IMR-90 (cell line): ENCODE results near the gene ROBO1. TPM values are rescaled to one million over a fixed set of nuclear protein-coding genes. Genes with fewer than 3 reads are reported as not detected.

Source experiments
- ATAC-seq: fragments of 200-7000 bp; cut with Tn5 transposase; 2 replicates; pipeline ENCODE4 v1.9.1; 2020; ENCODE audit warnings: low read depth, mild to moderate bottlenecking, moderate library complexity
- BruUV-seq: library from RNA; stranded (reverse); fragments of 400-500 nt; replicated peaks from 2 replicates; lab custom pipeline; 2021; lab: Mats Ljungman, UMichigan
- CTCF ChIA-PET: fragments of 300-600 bp; formaldehyde crosslinking; extraction: SDS; loops from one replicate; lab custom pipeline; 2021; ENCODE audit warnings: antibody characterized with exemption; lab: Yijun Ruan, JAX
- POLR2A ChIA-PET: fragments of 300-600 bp; sonication (Branson Sonifier 250); formaldehyde crosslinking; loops from one replicate; lab custom pipeline; 2022; ENCODE audit warnings: antibody characterized with exemption; ENCODE audit not compliant: unreplicated experiment; lab: Charles Lee
- DNase-seq: peaks from one replicate; pipeline ENCODE4 v3.0.0; 2013
- H2AFZ ChIP-seq: replicated peaks from 2 replicates; pipeline ENCODE3; 2013; ENCODE audit warnings: low read length, mild to moderate bottlenecking; ENCODE audit not compliant: poor library complexity
- H2AK5ac ChIP-seq: 2 replicates; pipeline ENCODE4 v1.6.1; 2013; ENCODE audit warnings: low read depth, low read length, inconsistent platforms
- H2AK9ac ChIP-seq: replicated peaks from 2 replicates; pipeline ENCODE3; 2013; ENCODE audit warnings: mild to moderate bottlenecking, low read depth, low read length, moderate library complexity; ENCODE audit not compliant: poor library complexity
- H2BK120ac ChIP-seq: 2 replicates; pipeline ENCODE4 v1.6.1; 2013; ENCODE audit warnings: low read depth, low read length, inconsistent platforms
- H2BK15ac ChIP-seq: 3 replicates; pipeline ENCODE4 v1.6.1; 2013; ENCODE audit warnings: low read depth, low read length, inconsistent platforms
- H2BK20ac ChIP-seq: 2 replicates; pipeline ENCODE4 v1.6.1; 2013; ENCODE audit warnings: low read depth, mild to moderate bottlenecking, inconsistent platforms, low read length, moderate library complexity
- H2BK5ac ChIP-seq: 2 replicates; pipeline ENCODE4 v1.6.1; 2013; ENCODE audit warnings: mild to moderate bottlenecking, low read depth, low read length, inconsistent platforms; ENCODE audit not compliant: poor library complexity, severe bottlenecking
- H3K14ac ChIP-seq: replicated peaks from 2 replicates; pipeline ENCODE4 v1.6.1; 2013; ENCODE audit warnings: low read depth, low read length, inconsistent platforms
- H3K18ac ChIP-seq: 2 replicates; pipeline ENCODE4 v1.6.1; 2013; ENCODE audit warnings: low read depth, low read length, control low read depth
- H3K23ac ChIP-seq: 2 replicates; pipeline ENCODE4 v1.6.1; 2013; ENCODE audit warnings: low read depth, low read length, inconsistent platforms
- H3K27ac ChIP-seq: 2 replicates; pipeline ENCODE4 v1.5.1; 2013; ENCODE audit warnings: mild to moderate bottlenecking, control low read depth, low read length; ENCODE audit not compliant: insufficient read depth
- H3K27me3 ChIP-seq: 2 replicates; pipeline ENCODE4 v1.6.1; 2013; ENCODE audit warnings: low read length; ENCODE audit not compliant: control insufficient read depth, insufficient read depth
- H3K36me3 ChIP-seq: 2 replicates; pipeline ENCODE4 v1.6.1; 2013; ENCODE audit warnings: low read length, mixed read lengths; ENCODE audit not compliant: control insufficient read depth, insufficient read depth
- H3K4ac ChIP-seq: 2 replicates; pipeline ENCODE4 v1.6.1; 2013; ENCODE audit warnings: low read depth, low read length, inconsistent platforms
- H3K4me1 ChIP-seq: 2 replicates; pipeline ENCODE4 v1.6.1; 2013; ENCODE audit warnings: low read length, mixed read lengths; ENCODE audit not compliant: control insufficient read depth, insufficient read depth
- H3K4me2 ChIP-seq: 2 replicates; pipeline ENCODE4 v1.6.1; 2013; ENCODE audit warnings: low read depth, mild to moderate bottlenecking, control low read depth, low read length, moderate library complexity
- H3K4me3 ChIP-seq: 2 replicates; pipeline ENCODE4 v1.5.1; 2013; ENCODE audit warnings: low read depth, mild to moderate bottlenecking, control low read depth, low read length, moderate library complexity; ENCODE audit not compliant: insufficient read depth
- H3K56ac ChIP-seq: 2 replicates; pipeline ENCODE4 v1.6.1; 2013; ENCODE audit warnings: low read length, inconsistent platforms; ENCODE audit not compliant: insufficient read depth; ENCODE audit errors: extremely low read depth
- H3K79me1 ChIP-seq, 2 experiments: 2 replicates each; pipeline ENCODE4 v1.6.1; 2013; ENCODE audit warnings: low read length in 2 of 2, inconsistent platforms in 1 of 2, low read depth in 1 of 2
- H3K9ac ChIP-seq: 2 replicates; pipeline ENCODE4 v1.6.1; 2013; ENCODE audit warnings: low read depth, low read length, control low read depth
- H3K9me1 ChIP-seq: 2 replicates; pipeline ENCODE4 v1.6.1; 2013; ENCODE audit warnings: low read length, inconsistent platforms; ENCODE audit not compliant: insufficient read depth
- H3K9me3 ChIP-seq: 2 replicates; pipeline ENCODE4 v1.6.1; 2013; ENCODE audit warnings: low read length; ENCODE audit not compliant: control insufficient read depth, insufficient read depth
- H4K20me1 ChIP-seq: 2 replicates; pipeline ENCODE4 v1.6.1; 2013; ENCODE audit warnings: low read length, inconsistent platforms; ENCODE audit not compliant: insufficient read depth
- H4K5ac ChIP-seq: 2 replicates; pipeline ENCODE4 v1.6.1; 2013; ENCODE audit warnings: mild to moderate bottlenecking, low read depth, low read length, control low read depth
- H4K8ac ChIP-seq, 2 experiments: 2 replicates each; pipeline ENCODE4 v1.6.1; 2013; ENCODE audit warnings: low read depth in 2 of 2, low read length in 2 of 2, control low read depth in 1 of 2, inconsistent platforms in 1 of 2
- H4K91ac ChIP-seq: 2 replicates; pipeline ENCODE4 v1.6.1; 2013; ENCODE audit warnings: low read depth, low read length, inconsistent platforms; ENCODE audit not compliant: insufficient read depth
- CEBPB ChIP-seq: IDR thresholded peaks from 2 replicates; pipeline ENCODE4 v1.6.1; 2012; ENCODE audit warnings: low read depth, low read length, improper control_type of control experiment
- CHD1 ChIP-seq: IDR thresholded peaks from 2 replicates; pipeline ENCODE4 v1.6.1; 2012; ENCODE audit warnings: low read depth, low read length, improper control_type of control experiment
- FOS ChIP-seq: fragments of 150-350 bp; IDR thresholded peaks from 2 replicates; pipeline ENCODE4 v1.6.1; 2016; ENCODE audit warnings: low read depth, low read length
- MAFK ChIP-seq: IDR thresholded peaks from 2 replicates; pipeline ENCODE4 v1.6.1; 2012; ENCODE audit warnings: low read depth, low read length, improper control_type of control experiment
- MAZ ChIP-seq: IDR thresholded peaks from 2 replicates; pipeline ENCODE4 v1.6.1; 2012; ENCODE audit warnings: low read depth, mild to moderate bottlenecking, low read length, improper control_type of control experiment, moderate library complexity, borderline replicate concordance
- WGBS, 2 experiments: methylation state at CpG; one replicate each; pipeline versions ENCODE4 v1.1.5 to v1.1.7; 2013; ENCODE audit warnings: missing lambda C conversion rate in 2 of 2; ENCODE audit not compliant: insufficient read length in 1 of 2; ENCODE audit errors: extremely low coverage in 2 of 2; 5-methylcytosine and 5-hydroxymethylcytosine counted together
- dilution Hi-C: fragments of 300-500 bp; cut with HindIII; formaldehyde crosslinking; loops from one replicate; pipeline ENCODE4 v1.14.3; 2018; ENCODE audit warnings: low sequenced_read_pairs; ENCODE audit not compliant: unreplicated experiment
- in situ Hi-C: fragments of 300-500 bp; cut with MboI; formaldehyde crosslinking; loops from 3 replicates; pipeline ENCODE4 v1.14.3; 2019; ENCODE audit warnings: low sequenced_read_pairs, inconsistent platforms, mixed read lengths
- intact Hi-C: fragments of 100-400 bp; cut with micrococcal nuclease; formaldehyde crosslinking; loops from 2 replicates; pipeline ENCODE4 v1.10.0; 2022
- polyA plus RNA-seq, 3 experiments: library from polyadenylated mRNA; depleted of rRNA; stranded (reverse); fragments of >200 nt; gene quantifications; 2 replicates each; pipeline ENCODE4 v1.2.3, GENCODE V29; 2012; ENCODE audit warnings: low replicate concordance in 1 of 3
- total RNA-seq: library from RNA; depleted of rRNA; stranded (reverse); fragments of >200 nt; gene quantifications from 2 replicates; pipeline ENCODE4 v1.2.3, GENCODE V29; 2012

The ROBO1 gene
- total and polyA plus RNA-seq, 2 of the 4 experiments (the other 2 are of a cell fraction), result 24.1 to 53.9 TPM

DNA sequence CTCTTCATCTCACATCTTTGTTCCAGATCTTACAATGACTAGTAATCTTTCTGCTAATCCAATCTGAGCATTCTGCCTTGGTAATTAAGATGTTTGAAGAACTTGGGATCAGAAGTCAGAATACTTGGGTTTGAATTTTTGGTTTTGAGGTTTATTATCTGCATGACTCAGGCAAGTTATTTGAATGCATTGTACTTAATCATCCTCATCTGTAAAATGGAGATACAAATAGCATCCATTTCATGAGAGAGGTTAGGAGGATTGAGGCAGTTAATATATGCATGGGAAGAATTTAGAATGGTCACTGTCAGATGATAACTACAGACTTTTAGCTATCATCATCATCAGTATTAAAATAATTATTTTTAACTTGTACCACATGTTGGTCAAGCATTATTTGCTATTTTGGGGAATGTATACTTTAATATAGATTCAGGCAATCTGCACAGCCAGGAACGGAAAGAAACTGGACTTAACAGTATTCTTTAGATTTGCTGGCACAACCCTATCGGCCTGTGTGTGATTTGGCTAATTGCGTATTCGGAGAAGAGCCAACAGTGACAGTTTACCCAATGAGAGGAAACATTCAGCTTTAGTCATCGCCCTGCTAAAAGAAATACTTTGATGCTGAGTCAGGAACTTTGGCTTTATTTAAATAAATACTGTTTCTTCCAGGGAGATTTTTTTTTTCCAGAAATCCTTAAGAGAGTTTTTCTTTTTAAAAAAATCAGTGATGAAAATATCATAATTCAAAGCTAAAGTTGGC lies 600.0 kb downstream of the ROBO1 start:
- TF ChIP-seq CEBPB, result peak; percentile 76
- peak; percentile 87 for TF ChIP-seq FOS
- no peak for TF ChIP-seq MAZ
- no peak for TF ChIP-seq CHD1
- peak; percentile 95 for TF ChIP-seq MAFK
- POLR2A ChIA-PET, result no interaction called here
- peaks cover 1% of the 10 kb centered on the region; the same call in 1 of the 2 replicates for H3K4me1 ChIP-seq
- WGBS, 2 experiments, result 0% methylated on average over 1 of the region's 5 CpGs; no CpG with 5 or more reads in 1 of the 2 experiments
- H3K36me3 ChIP-seq, result no peaks in the 10 kb centered on the region
- H3K56ac ChIP-seq, result no peak overlapping the region
- no peak overlapping the region for H2AK5ac ChIP-seq
- no peaks in the 10 kb centered on the region for H3K9me1 ChIP-seq
- H3K14ac ChIP-seq, result no peak overlapping the region
- H4K8ac ChIP-seq, result no peak overlapping the region
- no peaks in the 10 kb centered on the region for H3K9me3 ChIP-seq
- H2AK9ac ChIP-seq, result no peak overlapping the region
- no TSS peak for BruUV-seq
- H2AFZ ChIP-seq, result no peak overlapping the region
- H3K9ac ChIP-seq, result no peak overlapping the region
- 0 out of 2 replicates have a peak overlapping the region, but pooled peaks have one; percentile 42 for H2BK120ac ChIP-seq
- no peaks in the 10 kb centered on the region for H4K20me1 ChIP-seq
- CTCF ChIA-PET, result interaction anchor here (0.7 kb wide), 1 partner anchor 103 kb away, joined by 4 read pairs; no protein-coding TSS in a partner anchor
- H3K27me3 ChIP-seq, result no peaks in the 10 kb centered on the region
- H3K23ac ChIP-seq, result no peak overlapping the region
- no peak overlapping the region for H2BK15ac ChIP-seq
- H3K27ac ChIP-seq, result no peak overlapping the region
- in situ Hi-C loops (no loop called here), dilution Hi-C loops (no loop called here), intact Hi-C loops (loop anchor here (5.0 kb wide), 1 partner anchor 189 kb away; no protein-coding TSS in a partner anchor)
- H3K4me2 ChIP-seq, result peak overlapping the region; percentile 85
- no peaks in the 10 kb centered on the region for H3K79me1 ChIP-seq
- ATAC-seq (peak; percentile 94), DNase-seq (peak; percentile 97)
- no peak overlapping the region for H3K4me3 ChIP-seq
- H3K4ac ChIP-seq, result no peak overlapping the region
- peak overlapping the region; percentile 64; the same call in 1 of the 2 replicates for H3K18ac ChIP-seq
- H4K5ac ChIP-seq, result no peak overlapping the region; the same call in 1 of the 2 replicates
- peak overlapping the region; percentile 67 for H2BK5ac ChIP-seq
- H2BK20ac ChIP-seq, result 0 out of 2 replicates have a peak overlapping the region, but pooled peaks have one; percentile 49
- H4K91ac ChIP-seq, result no peak overlapping the region
